RCC 7860 (cell line): ENCODE data around the gene GPHA2.

ENCODE experiments used
- DNase-seq: peaks from one replicate; pipeline ENCODE4 v3.0.0-alpha.2; 2015; ENCODE audit warnings: low spot score
- FAIRE-seq: peaks from 2 replicates; lab custom pipeline; 2012; peaks lifted over from hg19 to GRCh38; lab: Jason Lieb, UNC

Gene GPHA2

GRCh38 chr11:64931290-64931689, 4.4 kb downstream of the GPHA2 start:
- FAIRE-seq = no peak
- no peak for DNase-seq

GRCh38 chr11:64930340-64930739, 5.4 kb downstream of the GPHA2 start:
- FAIRE-seq (no peak), DNase-seq (no peak)

GRCh38 chr11:64929625-64930024, 6.1 kb downstream of the GPHA2 start:
- no peak for FAIRE-seq

DNA sequence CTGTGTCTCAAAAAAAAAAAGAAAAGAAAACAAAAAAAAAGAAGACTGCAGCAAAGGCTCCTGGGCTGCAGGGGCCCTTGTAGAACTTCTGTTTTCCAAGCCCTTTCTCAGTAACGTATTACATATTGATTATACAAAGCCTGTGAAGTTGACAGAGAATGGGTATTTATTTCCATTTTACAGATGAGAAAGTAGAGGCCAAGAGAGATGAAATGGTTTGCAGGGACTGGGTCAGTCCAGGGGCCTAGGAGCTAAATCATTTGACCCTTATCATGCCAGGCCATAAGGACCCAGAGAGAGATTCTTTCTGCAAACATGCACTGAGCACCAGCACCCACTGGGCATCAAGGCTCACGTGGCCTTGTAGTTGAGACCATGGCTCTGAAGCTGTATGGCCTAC, 6.7 kb downstream of the GPHA2 start:
- DNase-seq (no peak), FAIRE-seq (no peak)

More at GRCh38 chr11:64929625-64930024, 6.1 kb downstream of the GPHA2 start:
- no peak for DNase-seq

- FAIRE-seq = no peak
- DNase-seq = no peak
Observed at GRCh38 chr11:64926689-64927088, 9.0 kb downstream of the GPHA2 start.

DNA sequence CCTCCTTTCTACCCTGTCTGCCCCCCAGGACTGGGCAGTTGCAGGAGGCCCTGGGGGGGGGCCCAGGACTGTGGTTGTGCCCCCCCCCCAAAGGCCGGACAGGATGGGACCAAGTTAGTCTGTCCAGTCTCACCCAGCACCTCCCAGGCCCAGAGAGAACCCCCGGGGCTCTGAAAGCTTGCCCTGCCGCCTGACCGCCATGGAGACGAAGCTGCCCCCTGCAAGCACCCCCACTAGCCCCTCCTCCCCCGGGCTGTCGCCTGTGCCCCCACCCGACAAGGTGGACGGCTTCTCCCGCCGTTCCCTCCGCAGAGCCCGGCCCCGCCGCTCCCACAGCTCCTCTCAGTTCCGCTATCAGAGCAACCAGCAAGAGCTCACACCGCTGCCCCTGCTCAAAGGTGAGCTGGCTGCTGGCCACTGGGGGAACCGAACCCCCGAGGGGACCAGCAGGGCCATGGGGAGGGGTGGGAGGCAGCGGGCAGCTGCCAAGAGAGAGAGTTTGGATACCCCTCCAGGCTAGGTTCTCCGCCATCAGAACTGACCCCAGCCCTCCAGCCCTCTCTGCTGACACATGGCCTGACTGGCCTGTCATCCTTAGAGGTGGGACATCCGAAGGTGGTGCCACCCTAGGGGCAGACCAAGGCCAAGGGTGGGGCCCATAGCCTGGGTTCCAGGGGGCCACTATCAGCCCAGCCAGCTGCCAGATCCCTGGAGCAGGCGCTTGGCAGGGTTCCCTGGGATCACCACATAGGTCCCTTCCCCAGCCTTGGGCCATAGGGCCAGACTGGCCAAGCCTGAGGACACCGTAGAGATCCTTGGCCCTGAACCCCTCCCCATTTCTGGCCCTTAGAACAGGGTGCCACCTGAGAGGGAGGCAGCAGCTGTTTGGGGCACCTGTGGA, 9.9 kb downstream of the GPHA2 start:
- no peak for FAIRE-seq
- DNase-seq = no peak

DNA sequence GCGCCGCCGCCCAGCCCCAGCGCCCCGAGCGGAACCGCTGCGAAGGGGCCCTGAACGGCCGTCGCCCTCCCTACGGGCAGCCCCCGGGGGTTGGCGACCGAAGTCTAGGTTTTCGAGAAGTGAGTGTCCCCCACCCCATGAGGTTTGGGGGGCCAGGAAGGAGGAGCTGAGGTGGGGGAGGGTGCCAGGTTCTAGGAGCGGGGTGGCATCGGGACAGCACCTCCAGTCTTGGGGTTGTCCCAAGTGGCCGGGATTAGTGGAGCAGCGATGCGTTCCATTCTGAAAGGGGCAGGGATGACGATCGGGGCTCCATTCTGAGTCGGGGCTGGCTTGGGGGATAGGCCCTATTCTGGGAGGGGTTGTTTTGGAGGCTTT, 10.8 kb downstream of the GPHA2 start:
- FAIRE-seq = no peak

DNA sequence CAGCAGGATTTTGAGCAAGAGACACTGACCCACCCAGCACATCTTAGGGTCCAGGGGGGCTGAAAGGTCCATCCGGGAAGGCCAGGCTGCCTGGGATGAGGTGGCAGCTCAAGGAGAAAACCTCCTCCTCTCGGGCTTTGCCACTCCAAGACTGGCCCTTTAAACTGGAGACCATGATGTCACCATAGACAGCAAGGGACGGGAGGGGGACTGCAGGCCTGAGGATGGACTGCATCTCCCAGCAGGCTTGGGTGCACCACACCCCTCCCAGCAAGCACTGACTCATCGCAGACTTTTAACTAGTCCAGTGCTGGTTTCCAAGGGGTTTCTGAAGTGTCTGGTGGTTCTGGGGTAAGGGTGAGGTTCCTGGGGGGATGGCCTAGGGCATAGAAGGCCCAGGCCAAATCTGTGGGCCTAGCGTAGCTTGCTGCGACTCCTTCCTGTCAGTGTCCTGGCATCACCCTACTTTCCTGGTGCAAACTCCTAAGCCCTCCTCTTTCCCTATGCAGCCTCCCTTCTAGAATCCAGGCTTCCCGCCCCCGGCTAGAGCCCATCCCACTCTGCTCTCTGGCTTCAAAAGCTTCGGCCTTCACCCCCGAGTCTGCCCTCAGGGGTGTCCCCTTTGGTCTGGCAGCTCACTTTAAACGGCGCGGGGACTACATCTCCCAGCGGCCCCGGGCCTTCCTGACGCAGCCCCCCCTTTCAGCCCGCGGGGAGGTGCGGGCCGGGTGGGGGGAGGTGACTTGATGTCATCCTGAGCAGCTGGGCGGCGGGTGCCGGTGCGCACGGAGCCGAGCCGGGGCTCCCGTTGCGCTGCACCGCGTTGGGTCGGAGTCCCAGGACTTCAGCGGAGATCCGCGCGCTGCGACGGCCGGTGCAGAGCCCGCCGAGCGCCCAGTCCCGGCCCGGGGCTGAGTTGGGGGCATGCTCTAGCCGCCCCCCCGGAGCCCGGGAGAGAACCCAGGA, 11.5 kb downstream of the GPHA2 start, which contains the start of gene PPP2R5B:
PPP2R5B (plus strand) TSS at position 746 of the 966 bp plus-strand sequence. CDS start 1,046 bp downstream, outside the sequence.
- peak; percentile 67 for FAIRE-seq
- DNase-seq = peak; percentile 82

More for the DNA sequence above, 10.8 kb downstream of the GPHA2 start:
- DNase-seq = no peak

- FAIRE-seq = no peak
- no peak for DNase-seq
Observed at GRCh38 chr11:64923151-64923661, 12.5 kb downstream of the GPHA2 start.

GRCh38 chr11:64921384-64921783, 14.3 kb downstream of the GPHA2 start:
- DNase-seq (no peak), FAIRE-seq (no peak)

DNA sequence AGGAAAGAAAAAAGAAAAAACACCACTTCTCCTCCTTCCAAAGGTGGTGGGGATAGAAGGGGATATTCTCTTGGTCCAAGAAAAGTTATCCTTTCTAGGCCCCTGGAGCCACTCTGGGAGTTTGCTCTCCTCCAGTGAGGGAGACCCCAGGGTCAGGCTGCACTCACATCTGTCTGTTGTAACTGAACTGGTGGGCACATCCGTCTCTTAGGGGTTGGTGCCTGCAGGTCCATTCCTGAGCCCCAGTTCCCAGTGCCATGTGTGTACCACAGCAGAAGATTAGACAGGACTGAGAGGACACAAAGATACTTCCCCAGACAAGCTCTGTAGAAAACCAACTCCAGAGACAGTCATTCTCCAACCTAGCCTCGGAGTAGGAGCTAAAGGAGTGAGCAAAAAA, 15.6 kb downstream of the GPHA2 start:
- DNase-seq (no peak), FAIRE-seq (no peak)

- DNase-seq (no peak), FAIRE-seq (no peak)
Observed at GRCh38 chr11:64919627-64920026, 16.1 kb downstream of the GPHA2 start.

DNA sequence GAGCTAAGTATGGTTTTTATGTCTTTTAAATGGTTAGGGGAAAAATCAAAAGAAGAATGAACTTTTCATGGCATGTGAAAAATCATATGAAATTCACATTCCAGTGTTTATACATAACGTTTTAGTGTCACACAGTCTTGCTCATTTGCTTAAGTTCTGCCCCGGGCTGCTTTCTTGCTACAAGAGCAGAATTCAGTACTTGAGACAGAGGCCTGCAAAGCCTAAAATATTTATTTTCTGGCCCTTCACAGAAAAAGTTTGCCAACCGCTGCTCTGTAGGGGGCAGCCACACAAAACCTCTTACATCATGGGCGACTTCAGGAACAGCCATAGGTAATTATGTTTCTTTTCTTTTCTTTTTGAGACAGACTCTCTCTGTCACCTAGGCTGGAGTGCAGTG, 17.7 kb downstream of the GPHA2 start:
- DNase-seq (no peak), FAIRE-seq (no peak)

DNA sequence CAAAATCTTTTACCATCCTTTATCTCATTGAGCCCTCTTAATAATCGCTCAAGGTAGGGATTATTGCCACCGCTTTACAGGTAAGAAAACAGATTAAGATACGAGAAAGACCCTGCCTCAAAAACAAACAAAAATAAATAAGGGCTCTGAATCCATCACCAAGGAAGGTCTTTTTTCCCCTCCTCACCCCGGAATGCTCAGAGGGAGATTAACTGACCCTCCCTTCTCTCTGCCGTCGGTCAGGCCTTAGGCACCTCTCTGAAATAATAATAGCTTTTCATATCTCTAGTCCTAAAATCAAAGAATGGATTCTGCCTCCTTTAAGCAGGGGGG, 18.1 kb downstream of the GPHA2 start:
- DNase-seq (no peak), FAIRE-seq (no peak)

DNA sequence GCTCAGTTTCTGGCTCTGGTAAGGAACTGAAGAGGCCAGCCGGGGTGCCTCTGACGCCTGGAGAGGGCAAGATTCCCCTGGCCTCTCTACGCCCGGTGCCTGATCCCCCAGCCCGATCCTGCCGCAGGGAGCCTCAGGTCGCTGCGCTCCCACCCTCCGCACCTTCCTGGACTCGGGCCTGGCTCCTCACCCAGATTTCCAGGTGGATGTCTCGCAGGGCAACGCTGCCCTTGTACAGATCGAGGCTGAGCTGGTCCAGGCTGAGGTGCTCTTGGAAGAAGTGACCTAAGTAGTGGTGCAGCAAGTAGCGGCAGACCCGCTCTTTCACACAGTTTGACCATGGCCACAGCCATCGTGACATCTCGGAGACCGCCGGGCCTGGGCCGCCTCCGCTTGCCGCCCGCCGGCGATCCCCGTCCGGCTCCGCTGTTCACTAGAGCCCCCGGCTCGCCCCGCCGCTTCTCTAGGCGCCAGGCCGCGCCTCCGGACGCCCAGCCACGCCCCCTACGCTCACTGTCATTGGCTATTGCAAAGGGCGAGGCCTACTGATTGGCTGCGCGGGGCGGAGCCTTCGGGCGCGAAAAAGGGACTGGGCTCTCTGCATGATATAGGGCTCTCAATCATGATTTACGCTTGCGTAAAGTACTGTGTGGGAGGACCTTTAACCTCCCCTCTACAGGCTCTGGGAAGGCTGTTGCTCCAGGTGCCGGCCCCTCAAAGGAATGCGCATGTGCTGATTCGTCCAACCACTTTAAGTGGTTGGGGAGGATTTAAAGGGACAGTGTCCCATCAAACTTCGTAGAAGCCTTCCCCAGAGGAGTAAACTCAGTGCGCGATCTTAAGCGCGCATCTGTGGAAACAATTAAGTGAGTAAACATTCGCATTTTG, 18.7 kb downstream of the GPHA2 start, which contains the start of gene ATG2A:
ATG2A (minus strand) TSS at position 435 of the 888 bp plus-strand sequence; CDS start at position 361, 74 bp downstream.
- FAIRE-seq = peak; percentile 94
- DNase-seq = peak; percentile 99

- FAIRE-seq (no peak), DNase-seq (no peak)
Observed at GRCh38 chr11:64916040-64916774, 19.5 kb downstream of the GPHA2 start.

GRCh38 chr11:64915376-64915887, 20.3 kb downstream of the GPHA2 start:
- DNase-seq (no peak), FAIRE-seq (no peak)

DNA sequence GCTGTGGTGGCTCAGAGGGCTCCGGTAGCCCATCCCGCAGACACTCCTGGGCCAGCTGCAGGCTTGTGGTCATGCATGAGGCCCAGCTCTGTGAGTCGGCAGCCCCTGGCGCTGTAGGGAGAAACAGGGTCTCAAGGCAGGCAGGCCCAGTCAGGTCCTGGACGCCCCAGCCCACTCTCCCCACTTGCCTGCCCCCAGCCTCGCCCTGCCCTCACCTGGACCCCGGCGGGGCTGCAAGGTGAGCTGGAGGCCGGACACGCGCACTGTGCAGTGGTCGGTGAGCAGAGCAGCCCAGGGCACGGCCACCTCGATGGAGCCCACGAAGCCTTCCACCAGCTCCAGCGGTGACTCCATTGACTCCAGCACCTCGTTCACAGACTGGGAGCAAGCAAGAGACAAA, 21.6 kb downstream of the GPHA2 start:
- DNase-seq = no peak
- FAIRE-seq = no peak

GRCh38 chr11:64913171-64913727, 22.4 kb downstream of the GPHA2 start:
- DNase-seq (no peak), FAIRE-seq (no peak)
